Smooth muscle cell of the brain vasculature (primary cell): ENCODE results near the gene ARHGAP32.

Experiments
- DNase-seq: peaks from one replicate; pipeline ENCODE4 v3.0.0-alpha.2; 2012; ENCODE audit warnings: low read depth, low spot score

Gene ARHGAP32

DNA sequence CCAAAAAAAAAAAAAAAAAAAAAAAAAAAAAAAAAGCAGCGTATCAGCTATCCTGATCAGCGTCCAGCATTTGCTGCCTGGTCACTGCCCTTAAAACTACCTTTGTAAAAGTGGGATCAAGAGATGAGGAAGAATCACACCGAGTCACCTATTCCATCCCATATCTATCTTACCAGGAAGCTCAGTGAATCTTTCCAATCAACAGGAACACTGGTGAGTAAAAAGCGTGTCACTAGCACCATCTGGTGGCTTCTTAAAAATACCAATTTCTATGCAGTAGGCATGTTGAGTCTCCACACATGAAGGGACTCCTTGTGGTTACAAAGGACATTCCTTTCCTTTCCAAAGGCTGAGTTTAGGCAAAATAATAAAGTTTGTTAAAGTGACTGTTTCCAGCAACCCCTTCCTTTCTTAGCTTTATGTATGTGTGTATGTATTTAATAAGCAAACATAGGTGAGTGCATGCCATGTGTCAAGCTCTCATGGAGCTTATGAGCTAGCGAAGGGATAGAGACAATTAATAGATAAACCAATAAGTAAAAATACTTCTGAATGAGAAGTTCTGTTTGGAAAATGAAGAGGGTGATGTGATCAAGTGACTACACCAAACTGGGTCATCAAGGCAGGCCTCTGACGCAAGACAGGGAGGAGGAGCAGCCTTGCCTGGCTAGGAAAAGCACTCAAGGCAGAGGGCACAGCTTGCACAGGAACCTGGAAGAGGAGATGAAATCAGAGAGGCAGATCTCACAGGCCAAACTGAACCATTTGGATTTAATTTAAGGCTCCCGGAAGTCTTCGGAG is 235.5 kb downstream of the ARHGAP32 start:
- DNase-seq, result peak; percentile 43

DNA sequence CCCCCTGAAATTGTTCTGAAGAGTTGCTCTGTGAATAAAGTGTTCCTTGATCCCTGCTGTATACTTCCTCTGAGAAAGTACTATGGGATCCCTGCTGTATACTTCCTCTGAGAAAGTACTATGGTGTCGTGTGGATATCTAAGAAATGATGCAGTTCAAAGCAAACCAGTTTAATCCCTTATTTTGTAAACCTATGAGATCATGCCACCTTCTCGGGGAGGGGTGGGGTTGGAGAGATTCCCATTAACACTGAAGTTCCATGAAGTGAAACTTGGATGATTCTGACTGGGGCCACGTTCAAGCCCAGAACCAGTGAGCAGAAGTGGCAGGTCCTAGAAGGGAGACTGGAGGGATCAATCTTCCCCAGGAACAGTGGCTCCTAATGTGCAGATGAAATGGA is 236.5 kb downstream of the ARHGAP32 start:
- DNase-seq, result no peak

DNA sequence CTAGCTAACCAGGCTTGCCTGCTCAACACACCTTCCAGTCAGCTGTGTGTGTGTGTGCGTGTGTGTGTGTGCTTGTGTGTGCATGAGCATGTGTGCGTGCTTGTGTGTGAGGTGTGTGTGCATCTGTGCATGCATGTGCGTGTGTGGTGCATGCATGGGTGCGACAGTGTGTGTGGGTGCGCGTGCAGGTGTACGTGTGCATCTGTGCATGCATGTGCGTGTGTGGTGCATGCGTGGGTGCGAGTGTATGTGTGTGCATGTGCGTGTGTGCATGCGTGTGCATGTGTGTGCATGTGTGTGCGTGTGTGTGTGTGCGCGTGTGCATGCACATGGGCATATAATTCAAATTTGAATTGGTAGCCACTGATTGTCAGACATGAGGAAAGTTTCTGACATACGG is 239.0 kb downstream of the ARHGAP32 start:
- DNase-seq, result no peak

DNA sequence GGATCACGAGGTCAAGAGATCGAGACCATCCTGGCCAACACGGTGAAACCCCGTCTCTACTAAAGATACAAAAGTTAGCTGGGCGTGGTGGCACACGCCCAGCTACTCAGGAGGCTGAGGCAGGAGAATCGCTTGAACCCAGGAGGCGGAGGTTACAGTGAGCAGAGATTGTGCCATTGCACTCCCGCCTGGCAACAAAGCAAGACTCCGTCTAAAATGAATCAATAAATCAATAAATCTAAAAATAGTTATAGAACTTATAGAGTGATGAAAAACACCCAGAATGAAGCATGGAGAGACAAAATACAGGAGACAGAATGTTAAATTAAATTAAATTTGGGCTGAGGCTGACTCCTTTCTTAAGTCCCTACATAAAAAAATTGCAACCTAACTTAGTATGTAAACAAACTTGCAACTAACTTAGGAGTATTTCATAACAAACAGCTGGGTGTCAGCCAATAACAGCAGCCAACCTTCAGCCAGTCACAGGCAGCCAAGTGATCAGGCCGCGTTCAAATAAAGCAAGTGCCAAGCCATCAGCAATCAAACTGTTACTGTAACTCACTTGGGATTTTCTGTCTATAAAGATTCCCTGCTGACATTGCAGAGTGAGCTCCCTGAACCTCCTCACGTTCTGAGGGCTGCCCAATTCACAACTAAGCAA is 242.2 kb downstream of the ARHGAP32 start:
- DNase-seq, result no peak

DNA sequence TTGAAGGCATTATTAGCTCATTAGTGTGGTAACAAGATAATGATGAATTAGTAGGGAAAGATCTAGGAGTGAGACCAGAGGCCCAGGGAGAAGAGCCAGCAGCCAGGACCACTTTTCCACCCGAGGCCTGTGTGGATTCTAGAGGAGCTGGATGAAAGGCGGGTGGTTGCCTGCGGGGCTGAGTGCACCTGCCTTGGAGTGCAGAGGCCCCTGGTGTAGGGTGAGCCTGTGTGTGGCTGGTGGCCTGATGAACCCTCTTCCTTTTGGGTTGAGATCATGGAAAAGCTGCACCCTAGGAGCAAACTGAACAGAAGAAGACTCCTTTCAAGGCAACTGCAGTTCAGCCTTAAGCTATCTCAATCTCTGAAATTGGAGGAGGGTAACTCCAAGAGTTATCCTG is 243.5 kb downstream of the ARHGAP32 start:
- DNase-seq, result no peak

DNA sequence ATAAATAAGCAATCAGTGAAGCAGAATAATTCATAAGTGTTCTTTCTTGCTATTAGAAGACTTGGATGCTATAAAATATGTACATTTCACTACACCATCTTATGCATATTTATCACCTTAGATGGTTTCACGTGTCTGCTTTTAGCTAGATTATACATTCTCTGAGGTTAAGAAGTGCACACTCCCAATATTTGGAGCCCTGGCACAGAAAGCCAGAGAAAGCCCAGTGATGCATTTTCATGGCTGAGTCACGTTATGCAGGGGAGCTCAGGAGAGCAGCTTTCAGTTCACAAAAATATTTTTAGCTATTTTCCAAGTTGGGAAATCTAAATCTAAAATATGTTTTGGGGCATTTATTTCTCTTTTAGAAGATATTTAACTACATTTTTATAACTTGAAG is 244.4 kb downstream of the ARHGAP32 start:
- no peak for DNase-seq

DNA sequence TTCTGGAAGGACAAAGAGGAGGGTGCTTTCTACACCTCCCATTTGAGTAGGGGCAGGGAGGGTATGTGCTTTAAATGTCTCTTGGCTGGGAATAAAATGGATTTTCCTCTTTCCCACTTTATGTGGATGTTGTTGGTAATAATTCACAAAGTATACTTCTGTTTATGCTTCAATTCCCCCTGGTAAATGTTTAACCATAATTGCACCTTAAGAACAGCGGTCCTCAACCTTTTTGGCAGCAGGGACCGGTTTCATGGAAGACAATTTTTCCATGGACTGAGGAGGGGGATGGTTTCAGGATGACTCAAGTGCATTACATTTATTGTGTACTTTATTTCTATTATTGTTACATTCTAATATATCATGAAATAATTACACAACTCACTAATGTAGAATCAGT is 245.5 kb downstream of the ARHGAP32 start:
- no peak for DNase-seq

DNA sequence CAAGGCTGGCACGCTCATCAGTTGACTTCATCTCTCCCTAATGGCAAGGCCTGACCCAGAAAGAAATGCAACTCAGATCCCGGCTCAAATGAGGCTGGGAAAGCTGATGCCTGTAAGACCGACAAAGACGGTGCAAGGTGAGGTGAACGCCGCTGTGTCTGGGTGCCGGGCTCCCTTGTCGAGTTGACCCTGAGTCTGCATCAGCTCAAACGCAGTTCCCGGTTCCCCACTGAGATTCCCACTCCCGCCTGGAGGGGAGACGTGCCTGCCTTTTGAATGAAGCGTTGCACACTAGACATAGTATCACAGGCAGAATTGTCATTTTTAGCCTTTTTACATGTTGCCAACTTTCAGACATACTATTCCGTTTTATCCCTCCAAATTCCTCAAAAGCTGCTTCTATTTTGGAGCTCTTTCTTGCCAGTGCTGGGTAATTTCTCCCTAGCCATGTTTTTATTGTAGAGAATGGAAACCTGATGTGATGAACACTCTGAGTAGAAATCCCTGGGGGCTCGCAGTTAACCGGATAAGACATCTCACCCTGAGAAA is 248.6 kb downstream of the ARHGAP32 start:
- no peak for DNase-seq

DNA sequence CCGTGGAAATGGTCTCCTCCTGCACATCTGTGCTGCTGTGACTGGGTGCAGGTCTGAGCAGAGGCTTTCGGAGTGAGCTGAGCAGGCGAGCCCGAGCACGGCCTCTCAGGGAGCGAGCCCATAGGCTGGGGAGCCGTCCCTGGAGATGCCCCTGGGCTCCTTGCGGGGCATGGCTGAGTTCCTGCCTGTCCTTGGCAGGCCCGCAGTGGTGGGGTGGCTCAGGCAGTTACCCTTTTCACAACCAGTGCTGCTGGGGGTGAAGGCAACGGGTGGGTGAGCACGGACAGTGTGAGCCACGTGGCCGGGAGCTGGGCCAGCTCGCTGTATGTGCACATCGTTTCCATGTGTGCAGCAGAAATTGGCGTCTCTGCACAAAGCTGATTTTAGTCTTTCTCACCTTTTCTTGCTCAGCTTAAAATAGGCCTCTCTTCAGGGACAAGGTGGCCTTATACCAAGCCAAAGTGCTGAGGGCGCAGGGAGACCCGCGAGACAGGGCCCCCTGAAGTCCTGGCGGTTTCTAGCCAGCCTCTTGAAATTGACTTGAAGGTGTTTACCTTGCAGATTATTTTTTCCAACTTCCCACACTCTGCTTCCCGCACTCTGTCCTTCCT is 249.2 kb downstream of the ARHGAP32 start, which contains the start of gene TP53AIP1:
TP53AIP1 (minus strand) TSS at position 55 of the 611 bp plus-strand sequence. CDS start 5,053 bp downstream, outside the sequence.
- DNase-seq, result no peak

DNA sequence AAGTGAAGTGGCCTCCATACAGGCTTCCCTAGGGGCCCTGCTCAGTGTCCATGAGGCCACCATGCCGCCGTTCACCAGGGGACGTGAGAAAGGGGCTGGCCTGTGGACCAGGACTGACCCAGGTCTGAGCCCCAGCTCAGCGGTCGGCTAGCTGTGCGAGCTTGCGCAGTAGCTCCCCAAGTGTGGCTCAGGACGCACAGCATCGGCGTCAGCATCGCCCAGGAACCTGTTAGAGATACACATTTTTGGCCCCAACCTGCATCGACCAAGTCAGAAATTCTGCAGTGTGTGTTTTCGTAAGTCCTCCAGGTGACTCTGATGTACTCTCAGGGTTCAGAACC is 249.9 kb downstream of the ARHGAP32 start:
- no peak for DNase-seq

DNA sequence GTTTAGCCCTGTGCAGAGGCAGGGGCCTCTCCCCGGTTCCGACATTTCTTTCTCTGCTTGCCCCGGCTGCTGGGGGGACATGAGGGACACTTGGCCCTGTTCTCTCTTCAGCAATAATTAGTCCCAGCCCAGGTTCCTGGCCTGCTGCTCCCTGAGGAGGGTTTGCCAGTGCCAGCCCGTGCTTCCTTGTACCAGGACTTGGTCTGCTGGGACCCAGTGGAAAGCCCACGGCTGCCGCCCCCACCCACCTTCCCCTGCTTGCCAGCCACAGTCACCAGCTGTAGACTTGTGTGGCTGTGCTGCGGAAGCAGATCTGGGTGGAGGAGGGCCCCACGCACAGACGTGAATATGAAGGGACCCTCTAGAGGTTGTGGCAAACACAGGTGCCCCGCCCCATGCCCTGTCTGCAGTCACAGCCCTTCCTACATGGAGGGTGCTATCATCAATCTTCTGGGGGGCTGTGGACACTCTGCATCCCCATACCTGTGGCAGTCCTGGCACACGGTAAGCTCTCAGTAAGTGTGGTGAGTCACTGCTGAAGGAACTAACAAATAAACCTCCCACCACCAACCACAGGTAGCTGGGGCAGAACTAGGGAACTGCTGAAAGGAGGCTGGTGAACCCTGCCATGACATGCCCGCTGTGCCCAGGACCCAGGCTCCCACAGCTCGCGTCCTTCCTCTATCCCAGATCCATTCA is 250.4 kb downstream of the ARHGAP32 start:
- DNase-seq, result no peak

DNA sequence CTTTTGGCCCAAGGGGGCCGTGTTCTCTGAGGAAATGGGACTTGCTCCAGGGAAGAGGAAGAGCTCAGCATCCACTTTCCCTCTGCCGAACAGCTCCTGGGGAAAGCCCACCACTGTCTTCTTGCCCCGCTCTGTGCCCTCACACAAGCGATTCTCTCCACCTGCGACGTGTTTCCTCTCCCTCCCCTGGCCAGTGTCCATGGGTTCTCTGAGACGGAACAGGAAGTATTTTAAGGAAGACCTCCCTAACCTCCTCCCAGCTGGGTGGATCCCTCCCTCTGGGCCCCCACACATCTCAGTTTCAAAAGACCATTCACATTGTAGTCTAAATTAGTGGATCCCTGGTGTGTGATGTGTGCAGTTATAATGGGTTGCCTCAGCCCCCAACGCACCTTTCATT is 251.0 kb downstream of the ARHGAP32 start:
- no peak for DNase-seq

DNA sequence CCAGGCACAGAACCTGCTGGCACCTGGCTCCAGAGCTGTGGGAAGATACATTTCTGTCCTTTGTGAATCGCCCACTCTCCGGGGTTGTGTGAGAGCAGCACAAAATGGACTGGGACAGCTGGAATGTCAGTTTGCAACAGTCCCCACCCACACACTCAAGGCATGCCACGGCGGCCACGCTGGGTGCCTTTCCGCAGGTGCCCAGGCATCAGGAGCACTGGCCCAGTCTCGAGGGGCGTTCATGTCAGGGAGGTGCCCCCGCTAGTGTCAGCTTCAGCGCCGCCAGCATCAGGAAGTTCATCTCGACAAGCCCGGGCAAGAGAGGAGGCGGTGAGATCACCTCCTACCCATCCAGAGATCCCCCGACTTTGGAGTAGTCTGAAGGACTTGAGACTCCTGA is 251.5 kb downstream of the ARHGAP32 start:
- no peak for DNase-seq

DNA sequence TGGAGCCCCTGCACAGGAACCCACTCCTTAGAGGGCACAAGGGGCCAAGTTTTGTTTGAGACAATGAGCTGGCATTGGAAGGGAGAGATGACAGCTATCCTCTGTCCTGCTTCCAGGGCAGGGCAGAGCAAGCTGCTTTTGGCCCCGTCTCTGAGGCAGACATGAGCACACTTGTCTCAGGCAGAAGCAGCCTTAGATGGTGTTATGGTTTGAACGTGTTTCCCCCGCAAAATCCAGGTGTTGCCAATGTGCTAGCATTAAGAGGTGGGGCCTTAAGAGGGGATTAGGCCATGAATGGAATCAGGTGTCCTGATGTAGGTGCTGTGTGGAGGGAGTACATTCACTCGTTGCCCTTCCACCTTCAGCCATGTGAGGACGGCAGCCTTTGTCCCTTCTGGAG is 252.0 kb downstream of the ARHGAP32 start:
- DNase-seq, result no peak

DNA sequence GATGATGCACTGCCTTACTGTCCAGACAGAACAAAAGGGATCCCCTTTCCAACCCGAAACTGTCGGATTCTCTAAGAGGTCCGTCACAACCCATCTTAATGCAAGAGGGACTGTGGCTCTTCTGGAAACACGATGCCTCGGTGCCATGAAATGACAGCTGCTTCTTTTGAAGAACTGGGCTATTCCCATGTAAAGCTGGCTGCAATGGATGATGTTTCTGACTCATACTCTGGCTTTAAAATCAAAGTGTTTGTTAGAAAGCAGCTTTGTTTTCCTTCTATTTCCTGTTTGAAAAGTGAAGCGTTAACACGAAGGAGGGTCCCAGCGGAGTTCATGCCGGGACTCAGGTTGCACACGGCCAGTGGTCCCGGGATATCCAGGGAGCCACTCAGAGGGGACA is 252.5 kb downstream of the ARHGAP32 start:
- DNase-seq, result no peak

DNA sequence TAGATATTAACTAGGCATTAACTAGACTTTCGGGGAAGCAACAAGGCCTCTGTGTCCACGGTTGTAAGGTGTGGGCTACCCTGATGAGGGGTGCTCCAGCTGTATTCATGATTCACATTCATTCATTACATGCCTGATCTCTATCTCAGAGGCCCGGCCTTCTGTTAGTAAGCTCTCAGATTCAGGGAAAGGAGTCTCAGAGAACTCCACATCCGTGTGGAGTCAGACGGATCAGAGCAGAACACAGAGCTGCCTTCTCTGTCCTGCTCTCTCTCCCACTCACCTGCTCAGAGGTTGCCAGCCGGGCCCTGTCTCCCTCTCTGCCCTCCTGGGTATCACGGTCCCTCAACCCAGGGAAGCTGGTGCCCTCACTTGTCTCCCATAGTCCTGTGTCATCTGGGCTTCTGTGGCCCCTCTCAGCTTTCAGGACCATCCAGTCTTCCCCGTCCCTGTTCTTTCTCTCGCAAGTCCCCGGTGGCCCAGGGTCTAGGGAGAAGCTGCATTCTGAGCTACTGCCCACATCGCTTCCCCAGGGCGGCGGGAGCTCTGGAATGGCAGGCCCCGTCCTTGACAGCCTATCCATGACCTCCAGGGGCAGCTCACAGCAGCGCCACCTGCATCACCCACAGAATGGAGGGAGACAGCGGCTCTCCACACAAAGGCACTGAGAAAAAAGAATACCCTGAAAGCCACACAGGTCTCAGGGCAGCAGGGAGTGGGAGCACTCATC is 253.8 kb downstream of the ARHGAP32 start:
- no peak for DNase-seq

DNA sequence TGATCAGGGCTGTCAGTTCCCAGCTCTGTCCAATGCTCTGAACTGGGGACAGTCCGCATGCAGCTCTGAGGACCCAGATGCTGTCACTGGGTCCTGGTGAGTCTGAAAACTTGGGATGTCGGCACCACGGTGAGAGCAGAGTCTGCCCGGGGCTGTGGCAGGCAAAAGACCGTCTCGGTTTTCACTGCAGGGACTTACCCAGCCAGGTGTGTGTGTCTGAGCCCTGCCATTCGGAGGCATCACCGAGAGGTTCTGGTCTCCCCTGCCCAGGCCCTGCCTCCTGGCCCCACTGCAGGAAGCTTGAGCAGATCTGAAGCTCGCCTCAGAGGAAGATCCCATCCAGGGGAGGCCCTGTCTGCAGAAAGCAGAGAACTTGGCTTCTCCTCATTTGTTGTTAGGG is 254.6 kb downstream of the ARHGAP32 start:
- no peak for DNase-seq

DNA sequence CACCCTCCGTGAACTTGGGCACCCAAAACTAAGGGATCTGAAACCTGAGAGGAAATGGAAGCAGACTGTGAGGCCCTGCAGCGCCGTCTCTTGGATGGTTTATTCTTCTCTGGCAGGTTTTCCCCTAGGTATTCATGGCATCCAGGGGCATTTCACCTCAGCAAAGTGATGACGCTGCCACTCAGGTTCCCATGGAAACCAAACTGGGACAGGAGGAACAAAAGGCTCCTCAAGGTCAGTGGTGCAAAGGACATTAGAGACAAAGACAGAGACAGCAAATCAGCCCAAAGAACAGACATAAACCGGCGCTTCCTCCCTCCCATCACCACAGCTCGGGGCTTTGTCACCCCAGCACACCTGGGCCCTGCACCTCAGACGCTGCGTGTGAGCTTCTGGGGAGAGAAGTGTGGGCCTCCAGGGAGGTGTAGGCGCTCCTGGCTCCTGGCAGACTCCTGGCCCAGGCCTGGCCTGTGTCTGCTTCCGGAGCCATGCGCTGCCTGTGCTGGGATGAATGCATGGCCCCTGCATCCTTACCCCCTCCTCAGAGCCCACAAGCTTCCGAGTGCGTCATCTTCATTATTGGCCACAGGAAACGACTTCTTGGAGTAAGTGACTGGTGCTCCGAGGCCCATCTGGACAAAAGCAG is 255.4 kb downstream of the ARHGAP32 start:
- DNase-seq, result no peak

DNA sequence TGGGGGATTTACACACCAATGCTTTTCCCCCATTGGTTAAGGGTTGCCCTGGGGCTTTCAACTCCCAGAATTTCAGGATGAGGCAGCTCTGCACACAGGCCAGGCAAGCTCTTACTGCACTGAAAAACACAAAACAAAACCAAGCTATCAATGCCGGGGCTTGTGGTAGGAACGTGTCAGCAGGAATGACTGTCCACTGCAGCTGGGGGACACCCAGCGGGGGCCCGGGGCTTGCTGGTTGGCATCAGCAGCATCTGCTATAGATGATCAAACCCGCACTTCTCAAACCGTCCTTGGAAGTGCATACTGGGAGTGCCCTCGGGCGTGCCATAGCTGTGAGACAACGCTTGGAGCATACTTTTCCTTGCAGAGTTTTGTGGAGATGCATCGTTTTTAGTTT is 257.2 kb downstream of the ARHGAP32 start:
- DNase-seq, result no peak

DNA sequence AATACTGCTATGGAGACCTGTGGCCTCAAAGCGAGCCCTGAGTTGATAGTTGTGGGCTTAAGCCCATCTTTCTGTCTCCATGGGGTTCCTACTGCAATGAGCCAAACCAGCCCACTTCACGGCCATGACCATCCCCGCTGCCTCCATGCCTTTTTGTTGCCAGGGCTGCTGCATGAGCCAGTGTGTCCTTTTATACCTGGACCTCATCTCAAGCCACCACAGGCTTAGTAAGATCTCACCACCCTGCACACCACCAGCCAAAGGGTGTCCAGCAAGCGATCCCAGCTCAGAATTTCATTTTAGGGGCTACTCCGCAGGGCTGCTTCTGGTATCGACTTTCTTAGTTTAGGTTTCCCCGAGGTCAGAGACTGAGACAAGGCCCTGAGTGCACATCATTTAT is 257.8 kb downstream of the ARHGAP32 start:
- no peak for DNase-seq
